NCI-H2081 treated with DMSO at 0.1 percent for 48 hours (cell line): ENCODE results near the gene SYT14.
"Not testable (repeated sequence)": the region's sequence is repeated elsewhere in the genome, so short reads cannot be mapped to it uniquely, and the experiment has no call there.

ENCODE experiments used
- DNase-seq: peaks from one replicate; lab custom pipeline; 2025; lab: John Stamatoyannopoulos, UW

The SYT14 gene

DNA sequence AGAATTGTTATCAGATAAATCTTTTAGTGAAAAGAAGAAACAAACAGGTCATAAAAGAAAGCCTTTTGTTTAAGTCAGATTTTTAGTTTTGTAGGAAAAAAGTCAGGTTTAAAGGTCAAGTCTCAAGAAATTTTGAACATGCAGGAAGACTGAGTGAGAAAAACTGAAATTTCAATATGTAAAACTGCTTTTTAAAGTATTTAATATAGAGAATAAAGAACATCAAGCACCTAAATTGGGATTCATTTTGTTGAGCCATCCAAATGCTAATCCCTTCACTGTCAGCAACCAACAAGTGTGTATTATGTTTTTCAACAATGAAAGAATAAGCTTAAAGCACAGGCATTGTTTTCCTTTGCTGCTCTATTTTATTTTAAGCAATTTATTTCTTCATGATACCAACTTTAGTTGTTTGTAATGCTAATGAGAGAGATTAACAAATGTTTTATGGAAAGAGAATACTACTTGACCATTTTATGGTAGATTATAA is 179.7 kb downstream of the SYT14 start:
- DNase-seq, result no peak

DNA sequence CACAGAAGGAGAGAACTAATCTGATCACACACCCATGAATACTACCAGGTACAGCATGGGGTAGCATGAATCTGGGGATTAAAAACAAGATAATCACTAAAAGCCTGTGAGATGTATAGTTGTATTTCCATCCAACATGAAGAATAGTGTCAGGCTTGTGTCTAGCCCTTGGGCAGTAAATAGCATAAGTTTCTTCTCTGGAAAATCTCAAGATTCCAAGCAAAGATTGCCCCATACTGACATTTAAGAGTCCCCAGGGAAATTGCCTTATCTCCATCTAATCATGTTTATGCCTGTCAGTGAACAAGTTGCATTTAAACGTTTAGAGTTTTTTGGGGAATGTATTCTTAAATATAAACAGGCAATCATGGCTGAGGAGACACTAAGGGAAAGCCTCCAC is 185.4 kb downstream of the SYT14 start:
- DNase-seq, result no peak

DNA sequence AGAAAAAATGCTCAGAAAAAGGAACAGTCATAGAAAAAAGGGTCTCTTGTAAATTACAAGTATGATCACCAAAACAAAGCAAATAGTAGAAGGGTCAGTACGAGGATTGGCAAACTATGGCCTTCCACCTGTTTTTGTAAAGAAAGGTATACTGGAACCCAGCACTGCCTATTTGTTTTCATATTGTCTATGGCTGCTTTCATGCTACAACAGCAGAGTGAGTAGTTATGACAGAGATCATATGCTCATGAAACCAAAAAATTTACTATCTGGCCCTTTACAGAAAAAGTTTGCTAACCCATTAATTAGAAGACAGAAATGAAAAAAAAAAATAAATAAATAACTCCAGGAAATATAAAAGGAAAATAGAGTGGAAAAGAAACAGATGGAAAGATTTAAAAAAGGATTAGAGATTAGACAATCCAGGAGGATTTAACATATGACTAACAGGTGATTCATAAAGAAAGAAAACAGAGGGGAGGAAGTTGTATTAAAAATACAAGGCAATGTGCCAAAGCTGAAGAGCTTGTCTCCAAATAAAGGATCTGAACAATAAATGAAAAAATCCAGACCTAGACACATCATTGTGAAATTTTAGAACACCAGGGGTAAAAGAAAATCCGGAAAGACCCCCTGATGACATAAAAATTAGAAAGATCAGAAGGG is 186.0 kb downstream of the SYT14 start:
- no peak for DNase-seq

DNA sequence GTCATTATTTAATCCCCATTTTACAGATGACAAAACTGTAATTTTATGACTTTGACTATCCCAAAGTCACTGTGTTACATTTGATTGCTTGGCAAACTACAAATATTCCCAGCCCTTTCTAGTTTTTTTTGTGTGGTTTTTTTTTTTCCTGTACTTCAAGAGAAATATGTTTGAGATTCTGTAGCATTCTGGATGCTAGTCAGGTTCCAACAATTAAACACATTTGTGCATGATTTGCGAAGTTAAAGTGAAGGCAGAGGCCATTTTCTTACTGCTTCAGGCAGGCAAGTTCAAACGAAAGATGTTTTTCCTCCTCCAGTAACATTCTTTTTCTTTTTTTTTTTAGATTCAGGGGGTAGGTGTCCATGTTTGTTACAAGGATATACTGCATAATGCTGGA is 186.7 kb downstream of the SYT14 start:
- no peak for DNase-seq

DNA sequence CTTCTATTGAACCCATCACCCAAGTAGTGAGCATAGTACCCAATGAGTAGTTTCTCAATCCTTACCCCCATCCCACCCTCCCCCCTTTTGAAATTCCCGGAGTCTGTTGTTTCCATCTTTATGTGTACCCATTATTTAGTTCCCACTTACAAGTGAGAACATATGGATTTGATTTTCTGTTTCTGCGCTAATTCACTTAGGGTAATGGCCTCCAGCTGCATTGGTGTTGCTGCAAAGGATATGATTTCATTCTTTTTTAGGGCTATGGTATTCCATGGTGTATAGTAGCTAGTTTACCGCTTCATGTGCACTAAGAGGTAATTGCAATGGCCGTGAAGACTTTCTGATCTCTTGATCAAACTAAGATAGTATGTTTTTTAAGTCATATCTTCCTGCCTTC is 187.1 kb downstream of the SYT14 start:
- DNase-seq, result no peak

DNA sequence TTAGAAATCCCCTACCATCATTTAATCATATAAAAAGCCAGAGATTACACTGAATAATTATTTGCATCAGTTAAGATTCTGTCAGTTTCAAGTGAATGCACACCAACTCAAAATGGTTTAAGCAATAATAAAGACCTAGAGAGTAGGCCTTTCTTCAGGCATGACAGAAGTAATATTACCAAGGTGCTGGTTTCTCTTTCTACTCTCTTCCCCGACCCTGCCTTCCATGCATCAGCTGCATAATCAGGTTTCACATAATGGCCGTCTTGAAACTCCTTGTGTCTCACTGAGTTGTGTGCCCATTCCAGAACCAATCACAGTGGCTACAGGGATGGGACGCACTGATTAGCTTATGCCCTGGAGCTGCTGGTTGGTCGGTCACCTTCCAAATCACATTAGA is 191.1 kb downstream of the SYT14 start:
- DNase-seq, result no peak

DNA sequence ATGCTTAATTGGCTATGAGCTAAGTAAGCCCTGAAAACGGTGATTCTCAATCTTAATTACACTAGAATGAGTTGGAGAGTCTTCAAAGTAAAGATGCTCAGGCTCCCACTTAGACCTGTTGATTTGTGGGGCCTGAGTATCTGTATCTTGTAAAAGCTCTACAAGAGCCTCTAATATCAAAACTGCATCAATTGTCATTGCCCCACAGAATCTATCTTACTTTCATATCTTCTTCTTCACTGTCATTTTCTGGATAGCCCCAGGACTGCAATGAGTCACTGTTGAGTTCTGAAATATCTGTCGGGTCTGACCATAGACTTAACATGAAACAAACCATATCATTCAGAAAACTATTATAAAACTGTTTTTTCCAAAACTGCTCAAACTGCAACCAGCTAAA is 191.7 kb downstream of the SYT14 start:
- DNase-seq, result no peak

DNA sequence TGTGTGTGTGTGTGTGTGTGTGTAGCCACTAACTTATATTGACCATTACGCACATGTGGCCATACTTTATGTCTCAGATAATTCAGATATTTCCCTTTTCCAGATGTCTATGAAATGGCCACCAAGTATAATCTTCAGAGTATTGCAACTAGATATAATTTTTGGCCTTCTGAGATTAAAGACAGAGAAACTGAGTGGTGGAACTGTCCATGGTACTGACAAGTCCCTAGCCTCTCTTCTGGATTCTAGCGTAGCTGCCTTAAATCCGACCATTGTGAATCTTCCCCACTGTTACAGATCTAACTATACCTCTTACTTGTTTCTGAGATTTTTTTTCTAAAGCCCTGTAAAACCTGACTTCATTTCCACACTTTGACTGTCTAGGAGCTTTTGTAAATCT is 194.6 kb downstream of the SYT14 start:
- DNase-seq, result no peak

DNA sequence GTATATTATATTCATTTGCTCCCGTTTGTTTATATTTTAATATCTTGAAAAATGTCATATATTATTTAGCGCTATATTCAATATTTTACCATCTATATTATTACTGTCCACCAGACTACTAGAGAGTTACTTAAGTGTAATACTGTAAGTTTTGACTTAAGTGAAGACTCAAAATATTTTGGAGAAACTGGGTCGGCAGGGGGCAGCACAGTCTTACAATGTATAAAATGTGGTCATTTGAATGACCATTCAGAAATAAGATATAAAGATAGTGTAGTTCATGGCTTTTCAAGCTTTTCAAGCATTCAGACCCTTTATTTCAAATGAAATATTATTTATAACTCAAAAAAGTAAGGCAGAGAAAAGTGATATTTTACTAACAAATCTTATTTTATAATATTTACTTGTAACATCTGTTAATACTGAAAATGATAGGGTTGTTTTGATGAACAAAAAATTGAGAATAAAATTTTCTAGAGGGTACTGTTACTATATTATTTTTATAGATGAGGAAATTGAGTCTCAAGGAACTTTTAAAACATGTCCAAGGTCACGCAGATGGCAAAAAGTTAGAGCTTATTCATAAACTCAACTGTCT is 205.5 kb downstream of the SYT14 start:
- peak; percentile 18 for DNase-seq

DNA sequence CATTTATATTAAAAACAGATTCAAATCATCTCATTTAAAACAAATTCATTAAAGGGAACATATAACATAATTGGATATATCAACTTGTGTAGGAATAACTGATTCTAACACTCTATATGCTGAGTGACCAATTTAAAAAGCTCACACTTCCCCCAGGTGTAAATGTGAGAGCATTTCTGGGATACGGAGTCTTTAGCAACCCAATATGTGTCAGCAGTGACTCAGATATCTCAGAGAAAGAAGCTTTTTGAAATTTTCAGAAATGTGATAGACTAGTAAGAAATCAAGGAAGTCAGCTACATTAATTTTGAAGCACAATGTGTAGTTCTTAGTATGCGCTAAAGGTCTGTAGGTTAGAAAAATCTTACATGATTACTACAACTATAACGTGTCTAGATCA is 206.7 kb downstream of the SYT14 start:
- no peak for DNase-seq

DNA sequence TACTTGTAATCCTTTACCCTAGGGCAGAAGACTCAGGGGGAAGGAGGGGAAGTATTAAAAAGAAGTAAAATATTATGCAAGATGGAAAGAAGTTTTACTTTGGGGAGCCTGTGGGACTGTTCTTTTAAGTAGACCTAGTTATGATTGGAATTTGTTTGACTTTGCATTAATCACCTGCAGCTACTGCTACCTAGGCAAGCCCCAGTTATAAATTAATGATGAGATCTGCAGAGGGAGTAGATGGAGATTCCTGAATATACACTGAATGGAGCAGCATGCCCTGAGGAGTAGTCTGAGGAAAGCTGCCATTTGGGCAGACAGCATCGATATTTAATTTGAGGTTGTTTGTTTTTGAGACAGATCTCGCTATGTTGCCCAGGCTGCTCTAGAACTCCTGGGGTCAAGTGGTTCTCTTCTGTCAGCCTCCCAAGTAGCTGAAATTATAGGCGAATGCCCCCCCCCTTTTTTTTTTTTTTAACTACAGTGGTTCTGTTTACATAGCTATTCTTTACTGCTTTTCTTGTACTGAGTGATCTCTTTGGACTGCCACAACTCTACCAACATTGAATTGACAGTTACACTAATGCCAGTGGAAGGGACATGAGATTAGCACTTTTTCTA is 213.1 kb downstream of the SYT14 start:
- no peak for DNase-seq

DNA sequence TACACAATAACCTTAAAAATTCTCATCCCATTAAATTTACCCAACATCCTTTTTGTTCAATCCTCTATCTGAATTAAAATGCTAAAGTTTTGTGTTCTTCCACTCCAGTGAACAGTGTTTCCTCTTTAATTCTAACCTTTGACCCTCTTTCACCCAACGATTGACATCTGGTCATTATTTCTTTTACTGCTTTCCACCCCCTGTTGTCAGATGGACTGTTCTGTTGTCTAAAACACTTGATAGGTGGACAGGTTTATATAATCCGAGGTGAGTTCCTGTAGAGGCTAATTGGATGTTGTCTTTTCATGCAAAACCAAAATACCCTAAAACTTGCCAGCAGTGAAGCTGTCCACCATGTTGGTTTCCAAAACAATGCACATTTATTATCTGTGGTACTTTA is 221.2 kb downstream of the SYT14 start:
- DNase-seq, result no peak

DNA sequence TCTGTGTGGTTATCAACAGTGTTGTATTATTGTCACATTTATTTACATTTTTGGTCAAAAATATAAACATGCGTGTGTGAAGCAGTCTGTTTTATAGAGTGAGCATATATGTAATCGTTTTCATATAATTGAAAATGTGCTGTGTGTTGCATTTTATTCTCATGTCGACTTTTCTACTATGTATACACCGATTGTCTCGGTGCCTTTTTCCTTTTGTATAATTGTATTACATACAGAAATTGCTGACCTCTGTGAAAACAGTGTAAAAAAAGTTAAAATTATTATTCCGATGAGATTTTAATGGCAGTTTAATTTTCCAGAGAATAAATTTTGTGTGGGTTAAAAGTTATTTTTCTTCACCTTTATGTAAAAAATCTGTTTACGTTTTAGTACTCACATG is 232.2 kb downstream of the SYT14 start:
- DNase-seq, result no peak

DNA sequence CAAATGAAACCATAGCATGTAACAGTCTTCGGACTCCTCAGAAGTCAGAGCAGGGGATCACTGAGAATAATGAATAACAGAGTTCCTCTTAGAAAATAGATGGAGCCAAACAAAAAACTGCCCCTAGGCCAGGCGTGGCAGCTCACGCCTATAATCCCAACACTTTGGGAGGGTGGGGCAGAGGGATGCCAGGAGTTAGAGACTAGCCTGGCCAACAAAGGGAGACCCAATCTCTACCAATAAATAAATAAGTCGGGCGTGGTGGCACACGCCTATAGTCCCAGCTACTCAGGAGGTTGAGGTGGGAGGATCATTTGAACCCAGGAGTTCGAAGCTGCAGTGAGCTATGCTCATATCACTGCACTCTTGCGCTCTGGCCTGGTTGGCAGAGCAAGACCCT is 236.1 kb downstream of the SYT14 start:
- no peak for DNase-seq

DNA sequence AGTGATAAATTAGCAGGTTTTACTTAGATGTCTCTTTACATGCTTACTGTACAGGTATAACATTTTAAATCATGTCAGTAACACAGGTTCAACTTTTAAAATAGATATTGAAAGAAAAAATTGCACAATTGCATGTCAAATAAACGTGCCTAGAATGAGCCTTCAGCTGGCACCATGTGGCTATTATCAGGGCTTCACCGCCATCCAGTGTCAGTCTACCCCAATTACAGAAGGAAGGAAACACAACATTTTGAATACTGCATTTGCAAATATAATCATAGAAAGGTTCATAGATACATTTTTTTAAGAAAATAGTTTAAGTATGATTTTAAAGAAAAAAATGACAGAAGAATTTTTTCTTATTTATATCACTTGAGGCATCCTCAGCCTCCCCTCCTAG is 247.0 kb downstream of the SYT14 start:
- DNase-seq, result no peak

DNA sequence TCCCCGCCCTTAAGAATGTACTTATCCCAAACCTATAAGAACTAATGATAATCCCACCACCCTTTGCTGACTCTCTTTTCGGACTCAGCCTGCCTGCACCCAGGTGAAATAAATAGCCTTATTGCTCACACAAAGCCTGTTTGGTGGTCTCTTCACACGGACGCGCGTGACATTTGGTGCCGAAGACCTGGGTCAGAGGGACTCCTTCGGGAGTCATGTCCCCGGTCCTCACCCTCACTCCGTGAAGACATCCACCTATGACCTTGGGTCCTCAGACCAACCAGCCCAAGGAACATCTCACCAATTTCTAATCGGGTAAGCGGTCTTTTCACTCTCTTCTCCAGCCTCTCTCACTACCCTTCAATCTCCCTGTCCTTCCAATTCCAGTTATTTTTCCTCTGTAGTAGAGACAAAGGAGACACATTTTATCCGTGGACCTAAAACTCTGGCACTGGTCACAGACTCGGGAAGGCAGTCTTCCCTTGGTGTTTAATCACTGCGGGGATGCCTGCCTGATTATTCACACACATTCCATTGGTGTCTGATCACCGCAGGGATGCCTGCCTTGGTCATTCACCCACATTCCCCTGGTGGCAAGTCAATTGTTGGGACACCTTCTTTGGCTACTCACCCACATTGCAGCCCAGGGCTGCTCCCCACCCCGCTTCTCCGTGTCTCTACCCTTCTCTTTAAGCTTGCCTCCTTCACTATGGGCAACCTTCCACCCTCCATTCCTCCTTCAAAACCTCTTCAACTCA is 250.0 kb downstream of the SYT14 start:
- not testable (repeated sequence) for DNase-seq

DNA sequence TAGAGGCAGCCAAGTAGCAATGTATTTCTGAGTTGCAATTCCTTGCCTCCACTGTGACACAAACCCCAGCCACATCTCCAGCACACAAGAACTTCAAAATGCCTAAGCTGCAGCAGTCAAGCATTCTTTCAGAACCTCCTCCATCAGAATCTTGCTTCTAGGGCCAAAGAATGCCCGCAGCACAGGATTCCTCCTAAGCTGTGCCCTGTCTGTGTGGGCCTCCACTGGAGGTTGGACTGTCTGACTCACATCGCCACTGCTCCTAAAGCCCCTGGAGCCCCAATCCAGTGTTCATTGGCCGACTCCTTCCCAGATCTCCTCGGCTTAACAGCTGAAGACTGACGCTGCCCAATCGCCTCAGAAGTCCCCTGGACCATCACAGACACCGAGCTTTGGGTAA is 251.4 kb downstream of the SYT14 start:
- no peak for DNase-seq

DNA sequence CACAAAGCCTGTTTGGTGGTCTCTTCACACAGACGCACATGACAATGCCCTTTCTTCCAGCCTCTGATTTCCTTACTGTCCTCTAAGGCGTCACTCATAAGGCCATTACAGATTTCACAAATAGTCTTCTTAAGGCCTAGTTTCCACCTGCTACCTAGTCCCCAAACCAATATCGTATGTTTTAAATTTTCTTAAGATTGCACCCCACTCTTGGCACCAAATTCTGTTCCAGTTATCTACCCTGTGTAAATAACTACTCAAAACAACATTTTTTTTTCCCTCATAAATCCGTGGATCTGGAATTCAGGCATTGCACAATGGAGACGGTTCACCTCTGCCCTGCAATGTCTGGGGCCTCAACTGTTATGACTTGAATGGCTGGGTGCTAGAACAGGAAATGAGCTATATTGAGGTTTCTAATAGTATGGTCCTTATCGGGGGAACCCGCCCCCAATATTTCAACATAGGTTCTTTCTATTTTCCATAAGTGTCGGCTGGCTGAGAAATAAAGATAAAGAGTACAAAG is 257.7 kb downstream of the SYT14 start:
- no peak for DNase-seq

DNA sequence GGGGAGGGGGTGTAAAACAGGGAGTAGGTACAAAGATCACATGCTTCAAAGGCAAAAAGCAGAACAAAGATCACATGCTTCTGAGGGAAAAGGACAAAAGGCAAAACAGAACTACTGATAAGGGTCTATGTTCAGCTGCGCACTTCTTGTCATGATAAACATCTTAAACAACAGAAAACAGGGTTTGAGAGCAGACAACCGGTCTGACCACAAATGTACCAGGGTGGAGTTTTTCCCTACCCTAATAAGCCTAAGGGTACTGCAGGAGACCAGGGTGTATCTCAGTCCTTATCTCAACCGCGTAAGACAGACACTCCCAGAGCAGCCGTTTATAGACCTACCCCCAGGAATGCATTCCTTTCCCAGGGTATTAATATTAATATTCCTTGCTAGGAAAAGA is 258.2 kb downstream of the SYT14 start:
- not testable (repeated sequence) for DNase-seq

DNA sequence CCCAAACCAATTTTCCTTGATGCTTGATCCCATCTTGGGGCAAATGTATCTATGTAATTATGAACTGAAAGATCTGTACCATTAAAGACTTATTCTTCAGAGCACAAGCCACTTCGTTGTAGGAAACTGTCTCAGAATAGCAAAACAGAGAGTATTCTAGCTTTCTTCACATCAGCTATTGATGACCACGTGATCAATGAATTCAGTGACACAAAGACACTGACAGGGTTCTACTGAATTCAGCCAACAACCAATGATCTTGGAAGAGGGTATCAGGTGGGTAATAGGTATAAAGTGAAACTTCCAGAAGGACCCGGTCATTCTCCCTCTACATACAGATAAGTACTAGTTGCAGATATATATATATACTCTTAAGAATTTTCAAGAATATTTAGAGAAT is 260.8 kb downstream of the SYT14 start:
- DNase-seq, result no peak

DNA sequence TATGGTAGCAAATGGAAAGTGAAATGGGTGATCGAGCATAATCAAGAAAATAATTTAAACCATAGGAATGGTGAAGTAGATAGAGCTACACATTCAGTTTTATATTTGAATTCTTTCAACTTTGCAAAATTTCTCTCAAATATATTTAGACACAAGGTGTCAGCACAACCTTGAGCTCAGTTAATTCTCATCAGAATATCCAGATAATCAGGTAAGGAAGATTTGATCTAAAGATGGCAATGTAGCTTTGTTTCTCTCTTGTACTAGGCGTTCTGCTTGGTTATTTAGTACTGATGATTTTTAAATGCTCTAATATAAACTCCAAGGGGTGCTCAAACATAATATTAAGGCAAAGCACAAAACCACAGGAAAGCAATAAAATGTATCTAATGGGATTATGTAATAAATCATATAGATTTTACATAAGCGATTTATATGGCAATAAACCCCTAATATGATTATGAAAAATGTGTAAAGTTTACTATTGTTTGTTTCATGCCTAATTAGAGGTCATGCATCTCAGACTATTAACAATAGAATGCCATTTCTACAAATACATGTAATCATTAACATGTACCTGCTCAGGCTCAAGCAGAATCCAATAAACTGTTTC is 262.2 kb downstream of the SYT14 start:
- no peak for DNase-seq

DNA sequence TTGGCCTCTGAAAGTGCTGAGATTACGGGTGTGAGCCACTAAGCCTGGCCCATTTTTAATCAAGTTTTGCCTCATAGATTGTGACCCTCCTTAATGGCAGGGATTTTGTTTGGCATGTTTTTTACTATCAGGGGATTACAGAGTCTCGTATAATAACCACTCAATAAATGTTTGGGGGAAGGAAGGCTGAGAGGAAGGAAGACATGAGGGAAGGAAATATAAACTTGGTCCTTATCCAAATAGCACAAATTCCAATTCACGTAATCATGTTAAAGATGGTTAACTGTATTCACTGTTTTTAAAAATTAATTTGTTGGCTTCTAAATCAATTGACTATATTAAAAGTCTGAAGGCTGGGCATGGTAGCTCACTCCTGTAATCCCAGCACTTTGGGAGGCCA is 263.7 kb downstream of the SYT14 start:
- DNase-seq, result no peak
